ENCODE measurements around the gene VCL. TPM values are rescaled to one million over a fixed set of nuclear protein-coding genes. Genes with fewer than 3 reads are reported as not detected.
"Not testable (repeated sequence)": the region's sequence is repeated elsewhere in the genome, so short reads cannot be mapped to it uniquely, and the experiment has no call there.

Gene VCL
- total RNA-seq, 2 experiments from 2014 or later: 13.4 to 14.4 TPM

GRCh38 chr10:74018241-74018640, 20.3 kb downstream of the VCL start:
- CTCF ChIA-PET: no interaction called here
- H3K4me3 Mint-ChIP-seq: no peak overlapping the region
- H3K27me3 Mint-ChIP-seq (ENCODE audit: low read depth): no peaks in the 10 kb centered on the region

GRCh38 chr10:74021248-74022055, 23.5 kb downstream of the VCL start:
- Mint-ChIP-seq H3K36me3 (ENCODE audit: low read depth) (no peaks in the 10 kb centered on the region), H3K27ac (no peak overlapping the region), H3K4me1 (ENCODE audit: low read depth) (peaks cover 26% of the 10 kb centered on the region), H3K27me3 (ENCODE audit: low read depth) (no peaks in the 10 kb centered on the region), H3K9me3 (no peaks in the 10 kb centered on the region), H3K4me3 (no peak overlapping the region)
- CTCF ChIA-PET: interaction anchor here (0.6 to 1.1 kb wide), 3 partner anchors 43 to 65 kb away, joined by 3 to 4 read pairs (median 4); no protein-coding TSS in a partner anchor
- intact Hi-C loops (cut with micrococcal nuclease): no loop called here
- no peak for DNase-seq

More at GRCh38 chr10:74018241-74018640, 20.3 kb downstream of the VCL start:
- Mint-ChIP-seq H3K9me3 (no peaks in the 10 kb centered on the region), H3K27ac (no peak overlapping the region), H3K4me1 (ENCODE audit: low read depth) (peaks cover 16% of the 10 kb centered on the region), H3K36me3 (ENCODE audit: low read depth) (no peaks in the 10 kb centered on the region)
- intact Hi-C loops (cut with micrococcal nuclease): no loop called here
- DNase-seq: no peak

GRCh38 chr10:74022926-74023629, 25.2 kb downstream of the VCL start:
- H3K9me3 Mint-ChIP-seq: no peaks in the 10 kb centered on the region
- CTCF ChIA-PET: interaction anchor here (1.4 kb wide), 1 partner anchor 24 kb away, joined by 4 read pairs; no protein-coding TSS in a partner anchor
- H3K27me3 Mint-ChIP-seq (ENCODE audit: low read depth): no peaks in the 10 kb centered on the region
- no peak for DNase-seq
- intact Hi-C loops (cut with micrococcal nuclease): no loop called here
- H3K4me1 Mint-ChIP-seq (ENCODE audit: low read depth): peaks cover 31% of the 10 kb centered on the region
- no peak overlapping the region for H3K27ac Mint-ChIP-seq
- H3K4me3 Mint-ChIP-seq: no peak overlapping the region
- no peaks in the 10 kb centered on the region for H3K36me3 Mint-ChIP-seq (ENCODE audit: low read depth)

GRCh38 chr10:74024600-74024999, 26.7 kb downstream of the VCL start:
- no peak overlapping the region for H3K4me3 Mint-ChIP-seq
- intact Hi-C loops (cut with micrococcal nuclease): no loop called here
- DNase-seq: no peak
- H3K27ac Mint-ChIP-seq: no peak overlapping the region
- H3K9me3 Mint-ChIP-seq: no peaks in the 10 kb centered on the region
- H3K4me1 Mint-ChIP-seq (ENCODE audit: low read depth): peaks cover 31% of the 10 kb centered on the region
- CTCF ChIA-PET: interaction anchor here (0.6 to 1.0 kb wide), 2 partner anchors 9 to 10 kb away, joined by 3 to 9 read pairs; no protein-coding TSS in a partner anchor
- H3K27me3 Mint-ChIP-seq (ENCODE audit: low read depth): no peaks in the 10 kb centered on the region
- H3K36me3 Mint-ChIP-seq (ENCODE audit: low read depth): no peaks in the 10 kb centered on the region

GRCh38 chr10:74025380-74025978, 27.6 kb downstream of the VCL start:
- no peak overlapping the region for H3K4me3 Mint-ChIP-seq
- H3K9me3 Mint-ChIP-seq: no peaks in the 10 kb centered on the region
- CTCF ChIA-PET: interaction anchor here (0.9 kb wide), 1 partner anchor 56 kb away, joined by 4 read pairs; no protein-coding TSS in a partner anchor
- H3K27ac Mint-ChIP-seq: no peak overlapping the region
- H3K27me3 Mint-ChIP-seq (ENCODE audit: low read depth): no peaks in the 10 kb centered on the region
- H3K4me1 Mint-ChIP-seq (ENCODE audit: low read depth): peaks cover 30% of the 10 kb centered on the region
- no peak for DNase-seq
- intact Hi-C loops (cut with micrococcal nuclease): no loop called here
- no peaks in the 10 kb centered on the region for H3K36me3 Mint-ChIP-seq (ENCODE audit: low read depth)

GRCh38 chr10:74026428-74027015, 28.6 kb downstream of the VCL start:
- DNase-seq: no peak
- Mint-ChIP-seq H3K4me3 (no peak overlapping the region), H3K27me3 (ENCODE audit: low read depth) (no peaks in the 10 kb centered on the region), H3K36me3 (ENCODE audit: low read depth) (no peaks in the 10 kb centered on the region), H3K27ac (no peak overlapping the region), H3K4me1 (ENCODE audit: low read depth) (peaks cover 29% of the 10 kb centered on the region), H3K9me3 (no peaks in the 10 kb centered on the region)
- intact Hi-C loops (cut with micrococcal nuclease): no loop called here
- CTCF ChIA-PET: interaction anchor here (0.7 to 1.0 kb wide), 4 partner anchors 24 to 376 kb away, joined by 3 to 5 read pairs (median 4); no protein-coding TSS in a partner anchor

- no peak overlapping the region for H3K27ac Mint-ChIP-seq
- H3K9me3 Mint-ChIP-seq: no peaks in the 10 kb centered on the region
- no peaks in the 10 kb centered on the region for H3K27me3 Mint-ChIP-seq (ENCODE audit: low read depth)
- no peak overlapping the region for H3K4me3 Mint-ChIP-seq
- peaks cover 26% of the 10 kb centered on the region for H3K4me1 Mint-ChIP-seq (ENCODE audit: low read depth)
- no peak for DNase-seq
- CTCF ChIA-PET: interaction anchor here (0.9 kb wide), 1 partner anchor 26 kb away, joined by 3 read pairs; no protein-coding TSS in a partner anchor
- intact Hi-C loops (cut with micrococcal nuclease): no loop called here
- H3K36me3 Mint-ChIP-seq (ENCODE audit: low read depth): no peaks in the 10 kb centered on the region
These were observed 29.8 kb downstream of the VCL start for GRCh38 chr10:74027702-74028101.

- DNase-seq: no peak
- no peak overlapping the region for H3K27ac Mint-ChIP-seq
- H3K4me1 Mint-ChIP-seq (ENCODE audit: low read depth): peaks cover 32% of the 10 kb centered on the region
- H3K4me3 Mint-ChIP-seq: no peak overlapping the region
- CTCF ChIA-PET: no interaction called here
- intact Hi-C loops (cut with micrococcal nuclease): no loop called here
- no peaks in the 10 kb centered on the region for H3K36me3 Mint-ChIP-seq (ENCODE audit: low read depth)
- H3K9me3 Mint-ChIP-seq: no peaks in the 10 kb centered on the region
- no peaks in the 10 kb centered on the region for H3K27me3 Mint-ChIP-seq (ENCODE audit: low read depth)
These were observed 32.0 kb downstream of the VCL start for GRCh38 chr10:74029943-74030342.

GRCh38 chr10:74032208-74032607, 34.3 kb downstream of the VCL start:
- H3K4me3 Mint-ChIP-seq; H3K9me3 Mint-ChIP-seq; intact Hi-C loops (cut with micrococcal nuclease); H3K27me3 Mint-ChIP-seq (ENCODE audit: low read depth); DNase-seq; H3K27ac Mint-ChIP-seq; H3K36me3 Mint-ChIP-seq (ENCODE audit: low read depth): not testable (repeated sequence)
- H3K4me1 Mint-ChIP-seq (ENCODE audit: low read depth): peaks cover 24% of the 10 kb centered on the region
- CTCF ChIA-PET: interaction anchor here (0.9 kb wide), 1 partner anchor 32 kb away, joined by 3 read pairs; no protein-coding TSS in a partner anchor

- no peak for DNase-seq
- intact Hi-C loops (cut with micrococcal nuclease): no loop called here
- Mint-ChIP-seq H3K27ac (no peak overlapping the region), H3K27me3 (ENCODE audit: low read depth) (no peaks in the 10 kb centered on the region), H3K4me1 (ENCODE audit: low read depth) (peaks cover 24% of the 10 kb centered on the region), H3K36me3 (ENCODE audit: low read depth) (no peaks in the 10 kb centered on the region), H3K9me3 (no peaks in the 10 kb centered on the region), H3K4me3 (no peak overlapping the region)
- CTCF ChIA-PET: interaction anchor here (0.6 to 0.7 kb wide), 2 partner anchors 9 to 117 kb away, joined by 3 read pairs; no protein-coding TSS in a partner anchor
These were observed 35.2 kb downstream of the VCL start for GRCh38 chr10:74032900-74033655.

- no peak overlapping the region for H3K4me3 Mint-ChIP-seq
- no peaks in the 10 kb centered on the region for H3K36me3 Mint-ChIP-seq (ENCODE audit: low read depth)
- CTCF ChIA-PET: interaction anchor here (0.5 to 0.7 kb wide), 3 partner anchors 9 to 117 kb away, joined by 3 read pairs; no protein-coding TSS in a partner anchor
- no peaks in the 10 kb centered on the region for H3K9me3 Mint-ChIP-seq
- no peaks in the 10 kb centered on the region for H3K27me3 Mint-ChIP-seq (ENCODE audit: low read depth)
- H3K27ac Mint-ChIP-seq: no peak overlapping the region
- H3K4me1 Mint-ChIP-seq (ENCODE audit: low read depth): peaks cover 24% of the 10 kb centered on the region
- no peak for DNase-seq
- intact Hi-C loops (cut with micrococcal nuclease): loop anchor here (2.0 kb wide), 1 partner anchor 147 kb away; no protein-coding TSS in a partner anchor
These were observed 35.8 kb downstream of the VCL start for GRCh38 chr10:74033702-74034101.
